ENCODE results near the gene FABP6.
"Not testable (repeated sequence)": the region's sequence is repeated elsewhere in the genome, so short reads cannot be mapped to it uniquely, and the experiment has no call there.

Gene FABP6, protein sequence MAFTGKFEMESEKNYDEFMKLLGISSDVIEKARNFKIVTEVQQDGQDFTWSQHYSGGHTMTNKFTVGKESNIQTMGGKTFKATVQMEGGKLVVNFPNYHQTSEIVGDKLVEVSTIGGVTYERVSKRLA
- 0 reads per million in 4 donors for total RNA-seq

DNA sequence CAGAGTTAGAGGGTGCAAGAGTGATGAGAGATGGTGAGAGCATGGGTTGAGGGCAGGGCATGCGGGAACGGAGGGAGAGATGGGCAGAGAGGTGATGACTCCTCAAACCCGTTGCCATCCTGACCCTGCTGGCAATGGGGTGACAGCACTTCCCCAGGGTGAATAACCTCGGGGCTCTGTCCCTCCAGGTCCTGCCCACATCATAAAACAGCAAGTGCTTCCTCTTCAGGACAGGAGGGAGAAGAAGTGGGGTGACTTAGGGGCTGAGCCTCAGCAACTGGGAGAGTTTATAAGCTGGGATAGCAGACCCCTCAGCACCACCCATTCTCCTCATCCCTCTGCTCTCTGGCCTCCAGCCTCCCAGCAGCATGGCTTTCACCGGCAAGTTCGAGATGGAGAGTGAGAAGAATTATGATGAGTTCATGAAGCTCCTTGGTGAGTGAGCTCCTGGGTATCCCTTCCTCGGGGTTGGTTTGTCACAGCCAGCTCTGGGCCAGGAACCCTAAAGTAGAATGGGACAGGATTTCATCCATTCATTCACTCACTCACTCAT is at the start of gene FABP6:
TSS of gene FABP6 (plus strand) at position 317 of the 553 bp plus-strand sequence. CDS start at position 369, 52 bp downstream.
- DNase-seq = no peak

DNA sequence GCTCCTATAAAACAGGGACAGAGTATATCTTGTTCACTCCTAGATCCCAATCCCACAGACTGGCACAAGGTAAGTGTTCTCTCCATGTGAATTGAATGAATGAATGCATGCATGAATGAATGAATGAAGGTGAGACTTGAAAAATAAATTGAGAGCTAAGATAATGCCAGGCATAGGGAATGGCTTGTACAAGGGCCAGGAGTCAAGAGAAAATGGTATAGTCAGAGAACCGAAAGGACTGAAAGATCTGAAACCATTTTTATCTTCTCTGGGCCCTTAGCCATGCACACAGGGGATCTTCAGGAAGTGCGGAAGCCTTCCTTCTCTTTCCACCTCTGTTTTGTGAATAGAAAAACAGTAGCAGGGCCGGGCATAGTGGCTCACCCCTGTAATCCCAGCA is 48.4 kb upstream of the FABP6 start:
- DNase-seq = no peak

DNA sequence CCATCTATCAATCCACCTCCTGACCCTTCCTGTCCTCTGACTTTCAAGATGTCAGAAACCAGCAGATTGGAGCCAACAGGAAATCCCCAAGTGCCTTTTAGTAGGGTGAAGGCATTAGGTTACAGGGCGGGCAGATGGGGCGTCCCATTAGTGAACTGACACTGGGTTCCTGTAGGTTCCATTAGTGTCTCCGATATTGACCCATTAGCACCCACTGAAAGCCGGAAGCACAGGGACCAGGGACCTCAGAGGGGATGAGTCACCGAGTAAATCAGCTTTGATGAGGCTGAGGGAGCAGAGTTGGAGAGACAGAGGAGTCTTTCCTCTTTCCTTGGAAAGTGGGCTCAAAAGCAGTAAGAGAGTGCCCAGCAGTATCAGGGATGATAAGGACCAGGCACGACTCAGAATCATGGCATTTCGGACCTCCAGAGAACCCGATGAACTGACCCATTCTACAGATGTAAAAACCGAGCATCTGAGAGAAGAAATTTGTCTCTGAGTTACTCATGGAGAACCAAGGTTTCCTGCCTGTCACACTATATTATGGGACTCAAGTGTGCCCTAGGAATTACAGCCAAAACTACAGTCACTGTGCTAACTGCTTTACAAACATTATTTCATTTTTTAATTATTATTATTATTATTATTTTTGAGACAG is 47.2 kb upstream of the FABP6 start:
- no peak for DNase-seq

DNA sequence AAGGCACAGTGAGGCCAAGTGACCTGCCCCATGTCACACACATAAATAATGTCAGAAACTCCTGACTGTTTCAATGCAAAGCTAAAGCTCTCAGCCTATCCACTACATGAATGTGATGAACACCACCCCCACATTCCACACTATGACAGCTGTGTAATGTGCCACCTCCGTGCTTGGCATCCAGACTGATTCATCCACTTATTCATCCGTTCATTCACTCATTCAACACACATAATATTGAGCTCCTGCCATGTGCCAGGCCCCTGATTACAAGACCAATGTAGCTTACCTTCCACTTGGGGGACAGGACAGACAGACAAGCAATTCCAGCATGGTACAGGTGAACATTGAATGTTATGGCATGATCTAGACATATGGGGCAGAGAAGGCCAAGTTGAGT is 46.2 kb upstream of the FABP6 start:
- DNase-seq = no peak

DNA sequence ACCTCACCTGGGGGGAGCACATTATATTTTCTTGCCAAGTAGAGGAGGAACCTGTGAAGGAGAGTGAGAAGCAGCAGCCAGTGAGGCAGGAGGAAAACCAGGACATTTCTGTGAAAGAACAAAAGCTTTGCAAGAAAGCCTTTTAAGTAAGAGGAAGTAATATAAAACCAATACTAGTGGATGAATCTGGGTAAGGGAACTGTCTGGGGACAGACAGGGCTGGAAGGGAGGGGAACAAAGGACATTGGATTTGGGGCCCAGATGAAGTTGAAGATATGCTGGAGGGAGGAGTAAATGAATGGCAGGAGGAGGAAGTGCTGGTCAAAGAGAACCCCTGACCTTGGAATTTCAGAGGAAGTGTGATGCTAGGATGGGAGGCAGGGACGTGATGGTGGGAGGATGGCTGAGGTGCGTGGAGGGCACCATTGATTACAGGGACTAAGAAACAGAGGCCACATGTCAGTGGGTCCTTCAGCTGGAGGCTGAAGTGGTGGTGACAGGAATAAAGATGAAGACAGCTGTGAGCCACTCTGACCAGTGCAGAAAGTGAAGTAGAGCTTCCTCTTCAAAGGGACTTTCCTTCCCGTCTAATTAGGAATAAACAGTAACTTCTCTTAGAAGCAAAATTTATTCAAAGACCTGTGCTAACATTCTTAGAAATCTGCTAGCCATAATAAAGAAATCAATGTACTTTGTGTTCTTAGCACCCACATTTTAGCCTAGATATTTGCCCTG is 43.5 kb upstream of the FABP6 start:
- no peak for DNase-seq

DNA sequence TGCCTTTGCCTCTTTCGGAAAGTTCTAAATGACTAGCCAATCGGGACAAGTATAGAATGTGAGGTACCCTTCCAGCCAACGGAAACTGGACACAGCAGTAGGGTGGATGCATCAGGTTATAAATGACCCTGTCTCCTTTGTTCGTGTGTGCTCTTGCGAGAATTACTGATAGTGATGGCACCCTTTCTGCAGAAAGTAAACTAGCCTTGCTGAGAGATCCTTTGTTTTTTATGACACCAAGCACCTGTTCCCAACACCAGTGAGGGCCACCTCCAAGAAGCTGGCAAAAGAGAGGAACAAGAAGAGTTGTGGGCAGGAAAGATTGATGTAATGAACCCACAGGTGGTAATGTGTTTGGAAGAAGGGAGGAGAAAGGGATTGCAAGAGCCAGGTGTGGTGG is 42.8 kb upstream of the FABP6 start:
- no peak for DNase-seq

DNA sequence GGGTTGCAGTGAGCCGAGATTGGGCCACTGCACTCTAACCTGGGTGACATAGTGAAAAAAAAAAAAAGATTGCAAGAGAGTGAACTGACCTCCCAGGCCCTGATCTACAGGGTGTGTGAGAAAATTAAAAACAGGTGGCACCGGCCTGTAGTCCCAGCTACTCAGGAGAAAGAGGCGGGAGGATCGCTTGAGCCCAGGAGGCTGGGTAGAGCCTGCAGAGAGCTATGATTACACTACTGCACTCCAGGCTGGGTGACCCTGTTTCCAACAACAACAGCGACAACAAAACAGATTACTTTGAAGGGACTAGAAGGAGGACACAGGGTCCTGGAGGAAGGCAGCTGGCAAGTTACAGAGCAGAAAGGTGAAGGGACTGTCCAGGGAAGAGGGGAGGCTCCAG is 42.2 kb upstream of the FABP6 start:
- no peak for DNase-seq

DNA sequence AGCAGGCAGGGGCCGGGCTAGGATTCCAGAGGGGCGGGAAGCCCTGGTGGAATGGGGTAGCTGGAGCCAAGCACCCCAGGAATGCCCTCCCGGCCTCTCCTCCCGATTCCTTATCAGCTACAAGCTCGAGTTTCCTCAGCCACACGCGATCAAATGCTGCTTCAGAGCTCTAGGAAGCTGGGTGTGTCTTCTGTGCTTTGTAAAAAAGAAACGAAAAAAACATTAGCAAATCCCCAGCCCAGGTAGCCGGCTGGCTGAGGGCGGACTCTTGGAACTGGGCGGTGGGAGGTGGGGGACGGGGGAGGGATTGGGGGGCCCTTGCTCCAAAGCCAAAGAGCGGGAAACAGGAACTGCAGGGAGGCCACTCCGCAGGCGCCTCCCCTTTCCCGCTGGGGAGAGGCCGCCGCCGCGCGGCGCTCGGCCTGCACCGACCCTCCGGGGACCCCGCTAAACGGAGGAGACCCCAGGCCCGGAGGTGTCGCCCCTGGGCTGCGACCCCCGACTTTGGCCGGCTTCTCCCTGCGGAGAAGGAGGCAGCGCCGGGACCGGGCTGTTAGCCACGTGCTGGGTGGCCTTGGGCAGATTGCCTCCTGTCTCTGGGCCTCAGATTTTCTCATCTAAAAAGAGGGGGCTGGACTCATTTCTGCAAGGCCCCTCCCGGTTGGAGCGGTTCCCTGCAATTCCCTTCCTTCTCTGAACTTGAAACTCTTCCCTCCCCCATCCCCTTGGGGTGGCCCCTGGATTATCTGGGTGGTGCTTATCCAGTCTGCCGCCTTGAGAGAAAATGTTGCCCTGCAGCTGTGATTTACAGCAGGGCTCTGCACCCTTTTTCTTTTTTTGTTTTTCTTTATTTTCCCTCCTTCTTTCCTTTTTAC is 40.9 kb upstream of the FABP6 start:
- DNase-seq = no peak

DNA sequence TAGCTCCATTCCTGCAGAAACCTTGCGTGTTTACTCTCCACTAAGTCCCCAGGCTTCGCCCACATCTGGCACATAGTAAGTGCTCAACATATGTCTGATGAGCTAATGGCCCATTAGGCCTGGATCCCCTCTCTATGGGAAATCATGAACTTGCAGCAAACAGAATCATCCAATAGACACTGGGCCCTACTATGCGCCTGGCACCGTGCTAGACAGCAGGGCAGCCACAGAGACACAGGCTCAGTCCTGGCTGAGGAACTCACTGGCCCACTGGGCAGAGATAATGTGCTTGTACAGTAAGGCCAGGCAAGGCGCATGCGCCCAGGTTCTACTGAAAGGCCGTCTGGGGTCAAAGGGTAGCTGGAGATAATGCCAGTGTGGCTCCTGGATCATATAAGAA is 36.9 kb upstream of the FABP6 start:
- no peak for DNase-seq

DNA sequence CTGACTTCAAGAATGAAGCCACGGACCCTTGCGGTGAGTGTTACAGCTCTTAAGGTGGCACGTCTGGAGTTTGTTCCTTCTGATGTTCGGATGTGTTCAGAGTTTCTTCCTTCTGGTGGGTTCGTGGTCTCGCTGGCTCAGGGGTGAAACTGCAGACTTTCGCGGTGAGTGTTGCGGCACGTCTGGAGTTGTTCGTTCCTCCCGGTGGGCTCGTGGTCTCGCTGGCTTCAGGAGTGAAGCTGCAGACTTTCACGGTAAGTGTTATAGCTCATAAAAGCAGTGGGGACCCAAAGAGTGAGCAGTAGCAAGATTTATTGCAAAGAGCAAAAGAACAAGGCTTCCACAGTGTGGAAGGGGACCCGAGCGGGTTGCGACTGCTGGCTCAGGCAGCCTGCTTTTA is 36.2 kb upstream of the FABP6 start:
- DNase-seq = not testable (repeated sequence)

DNA sequence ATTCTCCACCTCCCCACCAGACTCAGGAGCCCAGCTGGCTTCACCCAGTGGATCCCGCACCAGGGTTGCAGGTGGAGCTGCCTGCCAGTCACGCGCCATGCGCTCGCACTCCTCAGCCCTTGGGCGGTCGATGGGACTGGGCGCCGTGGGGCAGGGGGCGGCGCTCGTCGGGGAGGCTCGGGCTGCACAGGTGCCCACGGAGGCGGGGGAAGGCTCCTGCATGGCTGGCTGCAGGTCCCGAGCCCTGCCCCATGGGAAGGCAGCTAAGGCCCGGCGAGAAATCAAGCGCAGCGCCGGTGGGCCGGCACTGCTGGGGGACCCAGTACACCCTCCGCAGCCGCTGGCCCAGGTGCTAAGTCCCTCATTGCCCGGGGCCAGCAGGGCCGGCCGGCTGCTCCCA is 35.5 kb upstream of the FABP6 start:
- DNase-seq = not testable (repeated sequence)

DNA sequence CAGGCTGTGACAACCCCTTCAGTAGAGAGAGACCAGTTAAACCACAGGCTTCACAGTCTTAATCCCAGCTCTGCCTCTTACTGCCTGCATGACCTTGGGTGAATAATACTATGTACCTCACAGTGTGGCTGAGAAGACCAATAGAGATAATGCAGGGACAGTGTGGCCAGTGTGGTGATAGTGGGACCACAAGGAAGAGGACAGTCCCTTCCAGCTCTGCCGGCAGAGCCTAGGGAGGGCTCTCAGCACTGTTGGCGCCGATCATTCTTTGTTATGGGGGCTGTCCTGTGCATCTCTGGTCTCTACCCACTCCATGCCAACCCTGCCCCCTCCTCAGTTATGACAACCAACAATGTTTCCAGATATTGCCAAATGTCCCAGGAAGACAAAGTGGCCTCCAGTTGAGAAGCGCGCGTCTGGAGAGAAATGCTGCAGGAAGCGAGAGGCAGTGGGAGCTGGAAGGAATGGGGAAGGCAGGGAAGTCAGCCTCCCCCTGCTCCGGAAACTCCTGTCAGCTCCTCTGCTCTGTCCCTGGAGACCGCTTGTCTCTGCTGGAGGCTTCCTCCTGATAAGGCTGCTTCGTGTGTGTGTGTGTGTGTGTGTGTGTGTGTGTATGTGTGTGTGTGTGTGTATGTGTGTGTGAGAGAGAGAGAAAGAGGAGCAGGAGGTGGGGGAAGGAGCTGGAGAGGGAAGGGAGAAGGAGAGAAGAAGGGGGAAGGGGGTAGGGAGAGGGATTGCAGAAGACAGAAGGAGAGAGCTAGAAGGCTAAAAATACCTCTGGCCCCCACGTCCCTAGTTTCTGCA is 31.8 kb upstream of the FABP6 start:
- no peak for DNase-seq

DNA sequence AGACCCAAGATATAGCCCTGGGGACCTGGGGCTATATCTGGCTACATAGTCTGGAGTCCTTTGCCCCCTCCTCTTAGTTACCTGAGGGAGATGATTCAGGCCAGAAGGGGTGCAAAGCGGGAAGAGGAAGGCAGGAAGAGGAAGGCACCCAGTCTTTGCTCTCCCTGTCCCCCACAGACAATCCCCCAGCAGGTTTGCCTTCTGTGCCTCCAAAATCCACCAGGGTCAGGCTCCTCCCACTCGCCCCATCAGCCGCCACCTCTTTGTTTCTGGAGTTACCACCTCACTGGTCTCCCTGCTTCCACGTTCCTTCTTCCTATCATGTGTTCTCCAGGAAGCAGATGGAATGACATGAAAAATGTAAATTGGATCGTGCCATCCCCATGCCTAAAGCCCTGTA is 31.2 kb upstream of the FABP6 start:
- DNase-seq = no peak

DNA sequence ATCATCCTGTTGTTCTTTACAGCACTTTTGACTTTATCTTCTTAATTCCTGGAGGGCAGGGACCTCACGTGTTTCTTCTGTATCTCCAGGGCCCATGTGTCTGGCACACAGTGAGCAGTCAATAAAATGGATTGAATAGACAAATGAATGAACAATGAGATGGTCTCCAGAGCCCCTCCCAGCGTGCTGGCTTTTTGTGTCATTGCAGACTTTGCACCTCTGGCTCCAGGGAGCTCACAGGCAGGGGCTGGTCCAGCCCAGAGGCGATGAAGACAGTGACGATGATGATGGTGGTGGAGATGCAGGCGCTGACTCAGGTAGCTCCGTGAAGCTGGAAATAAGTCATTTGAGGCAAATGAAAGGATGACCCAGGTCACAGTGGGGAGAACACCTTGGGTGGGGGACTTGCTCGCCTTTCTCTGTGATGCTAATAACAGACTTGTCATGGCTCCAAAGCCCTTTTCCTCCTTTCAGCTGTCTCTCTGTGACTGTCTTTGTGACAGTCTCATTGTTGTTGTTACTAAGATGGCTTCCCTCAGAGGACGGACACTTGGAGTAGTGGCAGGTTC is 30.4 kb upstream of the FABP6 start:
- DNase-seq = no peak

DNA sequence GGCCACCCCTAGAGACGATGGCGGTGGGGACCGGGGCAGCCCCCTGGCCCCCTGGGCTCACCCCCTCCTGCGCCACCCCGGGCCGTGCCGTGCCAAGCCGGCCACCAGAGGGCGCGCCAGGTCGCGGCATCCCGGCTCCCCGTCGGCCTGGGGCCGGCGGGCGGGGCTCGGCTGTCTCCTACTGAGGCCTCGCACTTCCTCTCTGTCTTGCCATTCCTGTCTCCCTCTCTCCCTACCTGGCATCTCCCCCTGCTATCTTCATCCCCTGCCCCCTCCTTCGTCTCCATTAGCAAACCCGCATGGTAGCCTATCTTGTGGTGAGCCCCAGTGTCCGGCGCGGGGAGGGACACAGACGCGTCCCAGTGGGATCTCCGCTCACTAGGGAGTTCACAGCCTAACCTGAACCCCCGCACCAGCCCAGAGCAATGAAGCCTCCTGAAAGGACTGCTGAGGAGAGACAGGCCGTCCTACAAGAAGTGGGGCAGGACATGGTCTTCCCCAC is 29.8 kb upstream of the FABP6 start:
- DNase-seq = peak; percentile 33 to 55 (median 46)

DNA sequence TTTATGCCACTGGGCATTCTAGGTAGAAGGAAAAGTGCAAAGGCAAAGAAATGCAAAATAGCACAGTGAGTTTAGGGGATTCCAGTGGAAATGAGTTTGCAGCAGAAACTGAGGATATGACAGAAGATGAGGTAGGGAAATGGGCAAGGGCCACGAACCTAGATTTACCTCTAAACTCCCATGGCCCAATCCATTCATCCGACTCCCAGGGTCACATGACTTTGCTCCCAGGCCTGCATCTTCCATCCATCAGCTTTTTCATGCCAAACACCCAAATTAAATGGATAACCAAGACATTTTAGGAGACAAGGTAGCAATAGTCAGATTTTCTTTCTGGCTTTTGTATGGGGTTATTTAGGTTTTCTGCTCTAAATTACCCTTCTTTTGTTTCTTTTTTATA is 22.2 kb upstream of the FABP6 start:
- no peak for DNase-seq

DNA sequence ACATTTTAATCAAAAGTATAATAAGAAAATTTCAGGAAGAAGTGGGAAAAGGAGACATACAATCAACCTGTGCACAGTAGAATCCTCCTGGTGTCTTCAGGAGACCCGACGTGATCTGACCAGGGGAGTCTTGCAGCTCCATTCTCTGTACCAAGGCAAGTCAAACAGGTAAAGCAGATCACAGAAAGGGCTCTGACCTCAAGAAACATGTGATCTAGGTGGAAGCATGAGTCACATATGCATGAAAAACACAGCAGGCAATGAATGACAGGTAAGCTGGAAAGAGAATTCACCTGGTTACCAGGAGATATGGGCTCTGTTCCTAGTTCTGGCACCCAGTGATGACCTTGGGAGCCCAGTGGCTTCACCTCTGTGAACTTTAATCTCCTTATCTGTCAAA is 19.4 kb upstream of the FABP6 start:
- no peak for DNase-seq

DNA sequence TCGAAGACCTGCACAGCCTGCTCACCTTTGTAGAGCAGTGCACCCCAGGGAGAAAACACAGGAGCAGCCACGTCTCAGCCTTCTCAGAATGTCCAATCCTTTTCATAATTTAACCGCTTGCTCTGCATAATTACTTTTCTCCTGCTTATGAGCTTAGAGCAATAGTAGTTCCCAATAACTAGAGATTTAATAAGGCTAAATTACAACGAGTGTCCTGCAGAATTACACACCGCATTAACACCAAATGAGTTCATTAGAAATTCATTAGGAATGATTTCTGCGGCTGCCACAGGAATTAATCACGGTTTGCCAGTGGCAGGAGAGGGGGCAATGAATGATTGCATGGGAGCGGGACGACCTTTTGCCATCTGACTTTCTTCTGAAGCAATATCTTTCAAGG is 18.7 kb upstream of the FABP6 start:
- no peak for DNase-seq

DNA sequence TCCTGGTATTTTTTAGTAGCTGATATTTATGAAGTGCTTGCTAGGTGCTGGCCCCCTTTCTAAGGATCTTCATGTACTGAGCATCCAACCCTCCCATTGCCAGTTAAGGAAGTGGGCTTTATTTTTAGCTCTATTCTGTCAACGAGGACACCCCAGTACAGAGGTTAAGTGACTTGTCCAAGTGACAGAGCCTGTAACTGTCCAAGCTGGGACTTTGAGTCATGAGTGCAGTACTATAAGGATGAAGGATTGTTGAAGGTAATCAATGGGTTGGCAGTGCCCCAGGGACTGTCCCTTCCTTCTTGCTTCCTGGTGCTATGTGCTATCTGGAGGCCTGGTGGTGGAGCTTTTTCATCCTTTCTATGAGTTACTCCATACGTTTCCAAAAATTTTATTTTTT is 18.0 kb upstream of the FABP6 start:
- DNase-seq = no peak

DNA sequence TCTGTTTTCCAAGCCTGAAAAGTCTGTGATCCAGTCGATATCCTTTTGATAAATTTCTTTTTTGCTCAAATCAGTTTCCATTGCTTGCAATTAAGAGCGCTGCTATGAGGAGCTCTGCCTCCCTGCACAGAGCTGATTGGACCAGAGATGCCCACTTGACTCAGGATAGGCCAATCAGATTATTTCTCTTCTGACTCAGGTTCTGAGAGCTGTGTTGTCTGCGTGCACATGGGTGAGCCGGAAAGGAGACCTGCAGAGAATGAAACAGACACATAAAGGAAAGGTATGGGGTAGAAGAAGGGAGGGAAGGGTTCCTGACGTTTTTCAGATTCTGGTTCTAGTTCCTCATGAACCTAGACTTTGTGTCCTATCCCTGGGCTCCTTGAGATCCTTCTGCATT is 15.8 kb upstream of the FABP6 start:
- DNase-seq = no peak

DNA sequence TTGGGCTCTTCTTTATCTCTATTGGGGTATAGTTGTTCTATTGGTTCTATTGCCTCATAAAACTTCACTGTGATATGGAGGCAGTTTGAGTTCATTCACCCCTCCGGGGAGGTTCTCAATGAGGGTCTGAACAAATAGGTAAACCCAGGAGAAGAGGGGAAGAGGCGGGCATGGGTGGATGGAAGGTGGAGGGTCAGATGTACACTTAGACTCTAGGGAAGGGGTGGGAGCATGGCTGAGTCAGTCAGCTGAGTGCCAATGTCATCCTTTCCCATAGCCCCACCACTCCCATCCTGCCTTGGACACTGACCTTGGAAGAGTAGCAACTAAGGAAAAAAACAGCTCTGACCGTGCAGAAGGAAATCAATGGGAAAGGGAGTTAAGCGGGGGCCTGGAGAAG is 9.9 kb upstream of the FABP6 start:
- no peak for DNase-seq

DNA sequence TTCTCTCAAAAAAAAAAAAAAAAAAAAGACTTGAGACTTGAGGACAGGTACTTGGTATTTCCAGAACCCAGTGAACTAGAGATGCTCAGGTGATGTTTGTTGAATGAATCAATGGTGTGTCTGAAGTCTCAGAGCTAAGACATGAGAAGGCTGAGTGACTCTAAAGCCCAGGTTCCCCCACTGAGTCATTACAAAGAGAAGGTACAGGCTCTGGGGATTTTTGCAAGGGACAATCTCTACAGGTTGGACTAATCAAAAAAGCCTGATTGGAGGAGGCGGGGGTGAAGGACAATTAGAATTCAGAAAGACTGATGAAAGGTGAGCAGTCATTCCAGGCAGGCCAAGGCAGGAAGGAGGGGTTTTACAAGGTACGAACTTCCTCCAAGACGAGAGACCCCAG is 8.2 kb upstream of the FABP6 start:
- no peak for DNase-seq

Measured in T-helper 1 cell (primary cell).